ENCODE data around the gene GPC3. TPM values are rescaled to one million over a fixed set of nuclear protein-coding genes. Genes with fewer than 3 reads are reported as not detected.
"Not testable (repeated sequence)": the region's sequence is repeated elsewhere in the genome, so short reads cannot be mapped to it uniquely, and the experiment has no call there.

Gene GPC3
- polyA plus RNA-seq, 1 donor: 75.8 TPM

- not testable (repeated sequence) for DNase-seq; H3K27me3 ChIP-seq (ENCODE audit: control insufficient read depth, insufficient read depth, low read length); H3K36me3 ChIP-seq (ENCODE audit: control insufficient read depth, insufficient read depth, low read length); H3K4me1 ChIP-seq (ENCODE audit: control insufficient read depth, insufficient read depth, low read length); H3K4me3 ChIP-seq (ENCODE audit: low read length); H3K27ac ChIP-seq (ENCODE audit: low read length); H3K9me3 ChIP-seq (ENCODE audit: control insufficient read depth, low read depth, low read length)
- WGBS (ENCODE audit: insufficient coverage, low lambda C conversion rate): no CpG with 5 or more reads among the region's 10 CpGs
These were observed 364.0 kb downstream of the GPC3 start for GRCh38 chrX:133621384-133621783.

- no peaks in the 10 kb centered on the region for H3K4me1 ChIP-seq (ENCODE audit: control insufficient read depth, insufficient read depth, low read length)
- H3K27ac ChIP-seq (ENCODE audit: low read length): no peak overlapping the region
- no peaks in the 10 kb centered on the region for H3K27me3 ChIP-seq (ENCODE audit: control insufficient read depth, insufficient read depth, low read length)
- no peaks in the 10 kb centered on the region for H3K9me3 ChIP-seq (ENCODE audit: control insufficient read depth, low read depth, low read length)
- no peak overlapping the region for H3K4me3 ChIP-seq (ENCODE audit: low read length)
- no peaks in the 10 kb centered on the region for H3K36me3 ChIP-seq (ENCODE audit: control insufficient read depth, insufficient read depth, low read length)
- no CpG with 5 or more reads among the region's 1 CpG for WGBS (ENCODE audit: insufficient coverage, low lambda C conversion rate)
- no peak for DNase-seq
These were observed 373.7 kb downstream of the GPC3 start for GRCh38 chrX:133611676-133612075.

- no peak overlapping the region for H3K27ac ChIP-seq (ENCODE audit: low read length)
- no peaks in the 10 kb centered on the region for H3K36me3 ChIP-seq (ENCODE audit: control insufficient read depth, insufficient read depth, low read length)
- no peaks in the 10 kb centered on the region for H3K9me3 ChIP-seq (ENCODE audit: control insufficient read depth, low read depth, low read length)
- H3K4me3 ChIP-seq (ENCODE audit: low read length): no peak overlapping the region
- no peak for DNase-seq
- no CpG with 5 or more reads among the region's 1 CpG for WGBS (ENCODE audit: insufficient coverage, low lambda C conversion rate)
- H3K27me3 ChIP-seq (ENCODE audit: control insufficient read depth, insufficient read depth, low read length): no peaks in the 10 kb centered on the region
- no peaks in the 10 kb centered on the region for H3K4me1 ChIP-seq (ENCODE audit: control insufficient read depth, insufficient read depth, low read length)
These were observed 375.3 kb downstream of the GPC3 start for GRCh38 chrX:133610056-133610455.

- no peaks in the 10 kb centered on the region for H3K36me3 ChIP-seq (ENCODE audit: control insufficient read depth, insufficient read depth, low read length)
- WGBS (ENCODE audit: insufficient coverage, low lambda C conversion rate): no CpG with 5 or more reads among the region's 4 CpGs
- H3K4me1 ChIP-seq (ENCODE audit: control insufficient read depth, insufficient read depth, low read length): no peaks in the 10 kb centered on the region
- no peaks in the 10 kb centered on the region for H3K9me3 ChIP-seq (ENCODE audit: control insufficient read depth, low read depth, low read length)
- no peak overlapping the region for H3K27ac ChIP-seq (ENCODE audit: low read length)
- H3K4me3 ChIP-seq (ENCODE audit: low read length): no peak overlapping the region
- no peak for DNase-seq
- H3K27me3 ChIP-seq (ENCODE audit: control insufficient read depth, insufficient read depth, low read length): no peaks in the 10 kb centered on the region
These were observed 376.2 kb downstream of the GPC3 start for GRCh38 chrX:133609166-133609565.

GRCh38 chrX:133608406-133608805 is 377.0 kb downstream of the GPC3 start:
- DNase-seq: no peak
- H3K27me3 ChIP-seq (ENCODE audit: control insufficient read depth, insufficient read depth, low read length): no peaks in the 10 kb centered on the region
- no peaks in the 10 kb centered on the region for H3K4me1 ChIP-seq (ENCODE audit: control insufficient read depth, insufficient read depth, low read length)
- H3K27ac ChIP-seq (ENCODE audit: low read length): no peak overlapping the region
- WGBS (ENCODE audit: insufficient coverage, low lambda C conversion rate): no CpG with 5 or more reads among the region's 2 CpGs
- H3K36me3 ChIP-seq (ENCODE audit: control insufficient read depth, insufficient read depth, low read length): no peaks in the 10 kb centered on the region
- no peaks in the 10 kb centered on the region for H3K9me3 ChIP-seq (ENCODE audit: control insufficient read depth, low read depth, low read length)
- no peak overlapping the region for H3K4me3 ChIP-seq (ENCODE audit: low read length)

GRCh38 chrX:133607419-133608348 is 377.7 kb downstream of the GPC3 start:
- no peaks in the 10 kb centered on the region for H3K9me3 ChIP-seq (ENCODE audit: control insufficient read depth, low read depth, low read length)
- H3K27ac ChIP-seq (ENCODE audit: low read length): no peak overlapping the region
- H3K4me1 ChIP-seq (ENCODE audit: control insufficient read depth, insufficient read depth, low read length): no peaks in the 10 kb centered on the region
- no peaks in the 10 kb centered on the region for H3K36me3 ChIP-seq (ENCODE audit: control insufficient read depth, insufficient read depth, low read length)
- no peak for DNase-seq
- WGBS (ENCODE audit: insufficient coverage, low lambda C conversion rate): no CpG with 5 or more reads among the region's 5 CpGs
- H3K27me3 ChIP-seq (ENCODE audit: control insufficient read depth, insufficient read depth, low read length): no peaks in the 10 kb centered on the region
- no peak overlapping the region for H3K4me3 ChIP-seq (ENCODE audit: low read length)

GRCh38 chrX:133606990-133607389 is 378.4 kb downstream of the GPC3 start:
- Histone ChIP-seq H3K4me1 (ENCODE audit: control insufficient read depth, insufficient read depth, low read length) (no peaks in the 10 kb centered on the region), H3K27ac (ENCODE audit: low read length) (no peak overlapping the region), H3K36me3 (ENCODE audit: control insufficient read depth, insufficient read depth, low read length) (no peaks in the 10 kb centered on the region), H3K4me3 (ENCODE audit: low read length) (no peak overlapping the region), H3K27me3 (ENCODE audit: control insufficient read depth, insufficient read depth, low read length) (no peaks in the 10 kb centered on the region), H3K9me3 (ENCODE audit: control insufficient read depth, low read depth, low read length) (no peaks in the 10 kb centered on the region)
- DNase-seq: no peak
- WGBS (ENCODE audit: insufficient coverage, low lambda C conversion rate): no CpG with 5 or more reads among the region's 1 CpG

GRCh38 chrX:133604801-133605200 is 380.6 kb downstream of the GPC3 start:
- no peaks in the 10 kb centered on the region for H3K4me1 ChIP-seq (ENCODE audit: control insufficient read depth, insufficient read depth, low read length)
- no peaks in the 10 kb centered on the region for H3K9me3 ChIP-seq (ENCODE audit: control insufficient read depth, low read depth, low read length)
- no peak overlapping the region for H3K27ac ChIP-seq (ENCODE audit: low read length)
- H3K36me3 ChIP-seq (ENCODE audit: control insufficient read depth, insufficient read depth, low read length): no peaks in the 10 kb centered on the region
- no CpG with 5 or more reads among the region's 7 CpGs for WGBS (ENCODE audit: insufficient coverage, low lambda C conversion rate)
- no peak overlapping the region for H3K4me3 ChIP-seq (ENCODE audit: low read length)
- no peak for DNase-seq
- no peaks in the 10 kb centered on the region for H3K27me3 ChIP-seq (ENCODE audit: control insufficient read depth, insufficient read depth, low read length)

- Histone ChIP-seq H3K27ac (ENCODE audit: low read length) (no peak overlapping the region), H3K36me3 (ENCODE audit: control insufficient read depth, insufficient read depth, low read length) (no peaks in the 10 kb centered on the region), H3K4me1 (ENCODE audit: control insufficient read depth, insufficient read depth, low read length) (no peaks in the 10 kb centered on the region), H3K4me3 (ENCODE audit: low read length) (no peak overlapping the region), H3K27me3 (ENCODE audit: control insufficient read depth, insufficient read depth, low read length) (no peaks in the 10 kb centered on the region), H3K9me3 (ENCODE audit: control insufficient read depth, low read depth, low read length) (no peaks in the 10 kb centered on the region)
- no peak for DNase-seq
- WGBS (ENCODE audit: insufficient coverage, low lambda C conversion rate): no CpG with 5 or more reads among the region's 4 CpGs
These were observed 382.5 kb downstream of the GPC3 start for GRCh38 chrX:133602881-133603280.

- Histone ChIP-seq H3K9me3 (ENCODE audit: control insufficient read depth, low read depth, low read length) (no peaks in the 10 kb centered on the region), H3K4me1 (ENCODE audit: control insufficient read depth, insufficient read depth, low read length) (no peaks in the 10 kb centered on the region), H3K27me3 (ENCODE audit: control insufficient read depth, insufficient read depth, low read length) (no peaks in the 10 kb centered on the region), H3K27ac (ENCODE audit: low read length) (no peak overlapping the region), H3K4me3 (ENCODE audit: low read length) (no peak overlapping the region), H3K36me3 (ENCODE audit: control insufficient read depth, insufficient read depth, low read length) (no peaks in the 10 kb centered on the region)
- DNase-seq: no peak
- WGBS (ENCODE audit: insufficient coverage, low lambda C conversion rate): no CpG with 5 or more reads among the region's 4 CpGs
These were observed 384.3 kb downstream of the GPC3 start for GRCh38 chrX:133601116-133601515.

GRCh38 chrX:133600536-133600935 is 384.9 kb downstream of the GPC3 start:
- no peaks in the 10 kb centered on the region for H3K9me3 ChIP-seq (ENCODE audit: control insufficient read depth, low read depth, low read length)
- no CpG with 5 or more reads among the region's 1 CpG for WGBS (ENCODE audit: insufficient coverage, low lambda C conversion rate)

More at GRCh38 chrX:133600536-133600935, 384.9 kb downstream of the GPC3 start:
- Histone ChIP-seq H3K27me3 (ENCODE audit: control insufficient read depth, insufficient read depth, low read length) (no peaks in the 10 kb centered on the region), H3K27ac (ENCODE audit: low read length) (no peak overlapping the region), H3K4me3 (ENCODE audit: low read length) (no peak overlapping the region), H3K4me1 (ENCODE audit: control insufficient read depth, insufficient read depth, low read length) (no peaks in the 10 kb centered on the region), H3K36me3 (ENCODE audit: control insufficient read depth, insufficient read depth, low read length) (no peaks in the 10 kb centered on the region)
- DNase-seq: no peak
